Stimulated activated naive CD4-positive, alpha-beta T cell treated with Interleukin-2 at 50 U/mL for 16 hours (primary cell): Measurements from ENCODE around the gene ROBO4.

Experiments used
- DNase-seq: peaks from one replicate; lab custom pipeline; 2025; lab: John Stamatoyannopoulos, UW

ROBO4 gene

GRCh38 chr11:124918950-124919349, 21.3 kb upstream of the ROBO4 start, which contains the start of gene HEPN1:
HEPN1 (plus strand) TSS chr11:124919250.
- no peak for DNase-seq

GRCh38 chr11:124917115-124917637, 19.5 kb upstream of the ROBO4 start:
- DNase-seq, result no peak

- DNase-seq, result no peak
These were observed 18.7 kb upstream of the ROBO4 start for GRCh38 chr11:124916370-124916710.

- no peak for DNase-seq
These were observed 18.1 kb upstream of the ROBO4 start for GRCh38 chr11:124915541-124916369.

GRCh38 chr11:124902616-124903015, 5.0 kb upstream of the ROBO4 start:
- no peak for DNase-seq

- no peak for DNase-seq
These were observed 2.8 kb upstream of the ROBO4 start for GRCh38 chr11:124900464-124900863.

- DNase-seq, result no peak
These were observed 1.9 kb upstream of the ROBO4 start for GRCh38 chr11:124899383-124900145.

GRCh38 chr11:124898711-124899110, 1.0 kb upstream of the ROBO4 start:
- no peak for DNase-seq

- no peak for DNase-seq
These were observed 607 bp upstream of the ROBO4 start for GRCh38 chr11:124898263-124898680.

GRCh38 chr11:124896821-124897391, 759 bp downstream of the ROBO4 start:
- no peak for DNase-seq

GRCh38 chr11:124896071-124896750, 1.5 kb downstream of the ROBO4 start:
- no peak for DNase-seq

- no peak for DNase-seq
These were observed 2.1 kb downstream of the ROBO4 start for GRCh38 chr11:124895471-124895971.

- no peak for DNase-seq
These were observed 2.8 kb downstream of the ROBO4 start for GRCh38 chr11:124894606-124895430.

- no peak for DNase-seq
These were observed 3.8 kb downstream of the ROBO4 start for GRCh38 chr11:124893781-124894401.

GRCh38 chr11:124892750-124893454, 4.8 kb downstream of the ROBO4 start:
- no peak for DNase-seq

GRCh38 chr11:124892146-124892545, 5.5 kb downstream of the ROBO4 start:
- no peak for DNase-seq

- DNase-seq, result no peak
These were observed 6.2 kb downstream of the ROBO4 start for GRCh38 chr11:124891373-124891861.

GRCh38 chr11:124890683-124891372, 6.8 kb downstream of the ROBO4 start:
- no peak for DNase-seq

- no peak for DNase-seq
These were observed 7.5 kb downstream of the ROBO4 start for GRCh38 chr11:124890151-124890550.
